MM.1S (cell line): ENCODE data around the gene BACH2.

Source experiments
- EZH2 ChIP-seq: fragments of 300-600 bp; sonication (generic); optimal IDR thresholded peaks from 2 replicates; pipeline ENCODE3; 2017; ENCODE audit warnings: low read depth, mild to moderate bottlenecking, antibody characterized with exemption, low read length, mixed read lengths
- EZH2phosphoT487 ChIP-seq: fragments of 300-600 bp; sonication (generic); IDR thresholded peaks from 2 replicates; pipeline ENCODE4 v1.6.1; 2018; ENCODE audit warnings: antibody characterized with exemption, low read length
- TF ChIP-seq, protein P1 (sequence below): fragments of 300-600 bp; sonication (generic); IDR thresholded peaks from 2 replicates; pipeline ENCODE4 v1.5.1; 2016; ENCODE audit warnings: antibody characterized with exemption, low read length, mixed read lengths

GRCh38 chr6:90177544-90178383 is 118.9 kb downstream of the BACH2 start:
- TF ChIP-seq EZH2 (no peak), EZH2phosphoT487 (no peak)
- TF ChIP-seq, protein P1, sequence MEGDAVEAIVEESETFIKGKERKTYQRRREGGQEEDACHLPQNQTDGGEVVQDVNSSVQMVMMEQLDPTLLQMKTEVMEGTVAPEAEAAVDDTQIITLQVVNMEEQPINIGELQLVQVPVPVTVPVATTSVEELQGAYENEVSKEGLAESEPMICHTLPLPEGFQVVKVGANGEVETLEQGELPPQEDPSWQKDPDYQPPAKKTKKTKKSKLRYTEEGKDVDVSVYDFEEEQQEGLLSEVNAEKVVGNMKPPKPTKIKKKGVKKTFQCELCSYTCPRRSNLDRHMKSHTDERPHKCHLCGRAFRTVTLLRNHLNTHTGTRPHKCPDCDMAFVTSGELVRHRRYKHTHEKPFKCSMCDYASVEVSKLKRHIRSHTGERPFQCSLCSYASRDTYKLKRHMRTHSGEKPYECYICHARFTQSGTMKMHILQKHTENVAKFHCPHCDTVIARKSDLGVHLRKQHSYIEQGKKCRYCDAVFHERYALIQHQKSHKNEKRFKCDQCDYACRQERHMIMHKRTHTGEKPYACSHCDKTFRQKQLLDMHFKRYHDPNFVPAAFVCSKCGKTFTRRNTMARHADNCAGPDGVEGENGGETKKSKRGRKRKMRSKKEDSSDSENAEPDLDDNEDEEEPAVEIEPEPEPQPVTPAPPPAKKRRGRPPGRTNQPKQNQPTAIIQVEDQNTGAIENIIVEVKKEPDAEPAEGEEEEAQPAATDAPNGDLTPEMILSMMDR, result no peak
